ENCODE results near the gene ZNF148.

ZNF148 gene

DNA sequence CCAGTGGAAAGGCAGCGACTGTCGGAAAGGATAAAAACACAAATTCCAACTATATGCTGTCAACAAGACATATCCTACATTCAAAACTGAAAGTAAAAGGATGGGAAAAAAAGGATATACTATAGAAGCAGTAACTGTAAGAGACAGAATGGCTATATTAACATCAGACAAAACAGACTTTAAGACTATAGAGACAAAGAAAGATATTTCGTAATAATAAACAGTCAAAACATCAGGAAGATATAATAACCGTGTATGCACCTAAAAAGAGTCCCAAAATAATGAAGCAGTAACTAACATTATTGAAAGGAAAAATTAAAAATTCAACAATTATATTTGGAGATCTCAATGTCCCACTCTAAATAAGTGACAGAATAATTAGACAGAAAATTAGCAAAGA, 48.2 kb downstream of the ZNF148 start:
- DNase-seq, result no peak

DNA sequence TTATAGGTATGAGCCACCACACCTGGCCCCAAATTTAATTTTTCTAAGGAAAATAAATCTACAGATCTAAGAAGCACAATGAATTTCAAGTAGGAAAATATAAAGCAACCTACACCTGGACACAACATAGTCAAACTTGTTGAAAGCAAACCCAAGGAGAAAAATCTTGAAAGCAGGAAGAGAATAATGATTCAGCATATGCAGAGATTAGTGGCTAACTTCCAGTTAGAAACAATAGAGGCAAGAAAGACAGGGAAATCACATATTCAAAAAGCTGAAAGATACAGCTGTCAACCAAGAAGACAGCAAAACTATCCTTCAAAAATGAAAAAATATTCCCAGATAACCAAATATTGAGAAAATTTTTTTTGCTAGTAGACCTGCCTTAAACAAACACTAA, 49.4 kb downstream of the ZNF148 start:
- no peak for DNase-seq

DNA sequence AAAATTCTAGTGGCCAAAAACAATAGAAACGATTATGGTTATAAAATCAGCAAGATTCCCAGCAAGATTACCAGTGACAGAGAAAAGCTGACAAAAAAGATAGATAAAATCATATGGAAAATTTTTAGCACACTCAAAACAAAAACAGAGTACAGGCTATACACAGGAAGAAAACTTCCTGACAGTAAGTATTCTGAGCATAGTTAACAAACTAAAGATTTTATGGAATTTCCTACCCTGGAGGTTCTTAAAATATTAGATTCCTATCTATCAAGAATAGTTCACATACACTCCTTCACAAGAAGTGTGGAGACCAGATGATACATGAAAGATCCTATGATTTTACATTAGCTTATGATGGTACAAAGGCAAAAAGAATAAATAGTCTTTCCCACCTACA, 50.8 kb downstream of the ZNF148 start:
- no peak for DNase-seq

DNA sequence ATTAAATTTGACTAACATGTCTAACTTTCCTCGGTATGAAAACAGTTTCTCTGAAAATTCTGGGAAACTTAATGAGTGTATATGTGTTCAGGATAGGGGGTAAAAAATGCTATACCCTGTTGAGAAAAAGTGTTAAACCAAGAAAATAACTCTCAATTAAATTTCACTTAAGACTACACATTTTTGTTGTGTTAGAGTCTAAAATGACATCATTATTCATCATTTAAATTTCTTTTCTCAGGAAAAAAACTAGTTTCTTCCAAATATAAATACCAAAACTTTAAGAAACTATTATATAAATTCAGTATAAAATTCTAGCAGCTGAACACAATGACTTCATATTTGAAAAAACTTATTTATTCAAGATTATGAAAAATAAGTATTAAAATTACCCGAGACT, 52.2 kb downstream of the ZNF148 start:
- no peak for DNase-seq

DNA sequence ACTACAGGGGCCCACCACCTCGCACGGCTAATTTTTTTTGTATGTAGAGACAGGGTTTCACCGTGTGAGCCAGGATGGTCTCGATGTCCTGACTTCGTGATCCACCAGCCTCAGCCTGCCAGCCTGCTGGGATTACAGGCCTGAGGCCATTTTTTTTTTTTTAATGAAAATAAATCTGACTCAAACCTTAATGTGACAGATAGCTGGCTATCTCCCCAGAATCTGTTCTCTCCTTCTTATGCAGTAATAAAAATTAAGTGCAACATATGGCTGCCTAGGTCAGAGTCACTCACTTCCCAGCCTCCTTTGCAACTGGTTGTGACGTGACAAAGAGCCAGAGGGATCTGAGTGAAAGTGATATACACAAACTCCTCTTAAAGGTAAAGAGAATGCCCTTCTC, 53.0 kb downstream of the ZNF148 start:
- DNase-seq, result no peak

DNA sequence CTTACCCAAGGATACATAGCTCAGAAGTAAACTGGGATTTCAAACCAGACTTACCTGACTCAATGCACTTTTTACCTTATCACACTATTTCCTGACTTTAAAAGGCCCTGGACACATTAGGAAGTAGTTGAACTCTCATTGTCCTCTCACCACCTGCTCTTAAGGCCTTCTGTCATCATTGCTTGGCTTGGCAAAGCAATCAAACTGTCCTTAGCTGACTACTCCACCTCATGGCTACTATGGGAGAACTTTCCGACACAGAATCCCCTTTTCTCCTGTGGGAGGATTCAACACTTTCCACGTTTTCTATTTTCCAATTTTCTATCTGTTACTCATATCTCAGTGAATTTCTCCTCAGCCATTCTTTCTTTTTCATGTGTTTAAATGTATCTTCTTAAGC, 55.4 kb downstream of the ZNF148 start:
- no peak for DNase-seq

DNA sequence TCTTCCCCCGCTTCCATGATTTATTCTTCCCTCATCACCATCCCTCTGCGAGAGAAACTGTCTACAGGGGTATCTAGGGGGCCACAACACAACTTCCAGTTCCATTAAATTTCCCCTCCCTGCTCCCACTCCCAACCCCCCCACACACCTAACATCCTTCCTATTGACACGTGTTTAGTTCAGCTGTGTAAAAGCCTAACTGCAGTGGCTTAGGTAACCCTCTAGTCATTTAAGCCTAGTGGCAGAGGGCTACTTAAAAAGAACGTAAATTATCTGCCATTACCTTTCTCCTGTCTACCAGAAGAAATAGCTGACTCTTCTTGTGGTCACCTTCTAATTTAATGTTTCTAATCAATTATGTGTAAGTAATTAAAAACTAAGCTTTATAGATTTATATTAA, 56.3 kb downstream of the ZNF148 start:
- DNase-seq, result no peak

DNA sequence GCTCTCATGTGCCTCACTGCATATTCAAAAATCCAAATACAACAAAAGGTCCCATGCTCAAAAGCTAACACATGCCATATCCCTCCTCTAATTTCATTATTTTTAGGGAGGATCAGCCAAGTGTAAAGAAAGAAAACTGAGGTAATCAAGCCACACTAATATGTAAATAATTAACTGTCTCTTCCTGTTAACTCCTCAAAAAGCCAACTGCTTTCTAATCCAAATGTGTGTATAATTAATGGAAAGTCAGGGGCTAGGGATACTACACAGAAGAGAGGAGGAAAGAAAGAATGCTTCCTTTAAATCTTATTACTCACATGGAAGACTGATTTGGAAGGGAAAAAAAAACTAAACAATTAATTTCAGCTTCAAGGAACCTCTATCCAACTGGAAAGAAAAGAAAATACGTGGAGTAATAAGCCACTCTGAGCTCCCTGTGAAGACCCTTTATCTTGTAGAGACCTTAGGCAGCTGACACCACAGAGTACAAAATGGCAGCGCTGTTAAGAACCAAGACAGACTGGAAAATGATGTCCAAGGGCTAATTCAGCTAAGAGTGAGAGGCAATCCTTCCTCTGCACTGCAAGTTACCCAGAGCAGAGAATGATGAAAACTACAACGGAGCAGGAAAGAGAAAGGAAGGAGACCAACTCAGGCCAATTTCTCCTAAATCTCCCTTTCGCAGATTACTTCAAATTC, 56.8 kb downstream of the ZNF148 start:
- no peak for DNase-seq

DNA sequence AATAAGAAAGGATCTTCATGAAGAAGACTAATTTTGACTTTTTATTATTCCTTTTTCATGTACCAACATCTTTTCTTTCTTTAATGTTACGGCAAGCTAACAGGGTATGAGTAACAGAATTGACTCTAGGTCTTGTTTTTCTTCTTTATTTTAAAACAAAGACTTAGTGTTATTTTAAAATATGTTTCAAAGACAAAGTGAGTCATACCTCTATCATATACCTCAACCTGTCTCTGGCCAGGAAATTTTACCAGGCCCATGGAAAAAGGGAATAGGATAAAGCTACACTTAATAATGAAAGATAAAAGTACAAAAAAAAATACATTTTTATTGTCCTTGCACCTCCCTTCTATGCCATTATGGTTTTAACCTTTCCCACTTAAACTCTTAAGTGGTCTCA, 57.4 kb downstream of the ZNF148 start:
- DNase-seq, result no peak

DNA sequence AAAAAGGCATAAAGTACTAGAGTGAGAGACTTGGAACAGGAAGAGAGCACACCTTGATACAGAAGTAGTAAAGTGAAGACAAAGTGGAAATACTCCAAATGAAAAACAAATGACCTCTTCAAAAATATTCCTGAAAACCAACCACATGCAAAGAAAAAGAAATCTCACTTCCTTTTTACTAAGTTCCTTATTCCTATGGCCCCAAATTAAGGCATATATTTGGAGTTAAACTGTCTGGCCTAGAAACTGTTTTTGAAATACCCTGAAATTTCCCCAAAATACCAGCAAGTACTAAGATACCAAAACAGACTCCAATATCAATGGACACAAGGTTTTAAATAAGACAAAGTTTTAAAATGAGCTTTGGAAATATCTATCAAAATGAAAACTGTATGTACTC, 58.2 kb downstream of the ZNF148 start:
- DNase-seq, result no peak

DNA sequence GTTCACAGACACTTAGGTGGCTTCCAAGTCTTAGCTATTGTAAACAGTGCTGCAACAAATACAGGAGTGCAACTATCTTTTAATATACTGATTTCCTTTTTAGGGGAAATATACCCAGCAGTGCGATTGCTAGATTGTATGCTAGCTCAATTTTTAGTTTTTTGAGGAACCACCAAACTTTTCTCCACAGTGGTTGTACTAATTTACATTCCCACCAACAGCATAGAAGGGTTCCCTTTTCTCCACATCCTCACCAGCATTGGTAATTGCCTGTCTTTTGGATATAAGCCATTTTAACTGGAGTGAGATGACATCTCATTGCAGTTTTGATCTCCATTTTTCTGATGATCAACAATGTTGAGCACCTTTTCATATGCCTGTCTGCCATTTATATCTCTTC, 58.9 kb downstream of the ZNF148 start:
- DNase-seq, result no peak

DNA sequence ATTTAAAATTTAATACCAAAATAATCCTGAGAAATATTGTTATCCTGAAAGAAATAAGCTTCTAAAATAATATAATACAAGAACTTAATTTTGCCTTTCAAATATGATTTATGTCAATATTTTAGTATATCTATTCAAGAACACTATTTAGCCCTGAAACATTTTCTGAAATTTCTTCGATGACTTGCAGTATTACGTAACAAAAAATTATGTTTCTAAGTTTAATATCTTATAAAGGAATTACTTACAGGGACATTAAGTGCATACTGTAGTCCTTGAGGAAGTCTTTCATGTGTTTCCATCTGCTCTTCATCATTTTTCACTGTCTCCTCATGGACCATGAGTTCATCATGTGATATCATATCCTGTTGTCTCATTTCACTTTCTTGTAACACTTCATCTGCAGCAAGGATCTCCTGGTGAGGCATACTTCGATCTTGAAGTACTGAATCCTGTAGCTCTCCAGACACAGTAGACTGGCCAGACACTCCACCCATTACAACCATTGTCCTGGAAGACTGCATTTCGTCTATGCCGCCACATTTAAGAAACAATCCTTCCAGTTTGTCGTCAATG, 62.0 kb downstream of the ZNF148 start:
- DNase-seq, result no peak

DNA sequence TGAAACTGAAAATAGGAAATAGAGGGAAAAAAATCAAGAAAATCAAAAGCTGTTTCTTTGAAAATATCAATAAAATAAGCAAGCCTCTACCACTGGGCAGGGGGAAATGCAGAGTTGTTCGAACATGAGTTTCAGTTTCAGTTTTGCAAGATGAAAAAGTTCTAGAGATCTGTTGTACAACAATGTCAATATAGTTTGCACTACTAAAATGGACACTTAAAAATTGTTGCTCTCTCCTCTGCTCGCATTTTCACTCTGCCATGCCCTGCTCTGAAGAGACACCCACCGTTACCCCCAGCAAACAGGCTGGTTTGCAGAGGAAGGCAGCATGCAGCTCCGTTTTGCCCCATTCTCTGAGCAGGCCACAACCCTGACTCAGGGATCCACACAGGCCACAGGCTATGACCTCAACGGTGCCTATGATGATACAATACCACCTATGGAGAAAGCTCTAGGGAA, 64.5 kb downstream of the ZNF148 start:
- peak; percentile 77 for DNase-seq

DNA sequence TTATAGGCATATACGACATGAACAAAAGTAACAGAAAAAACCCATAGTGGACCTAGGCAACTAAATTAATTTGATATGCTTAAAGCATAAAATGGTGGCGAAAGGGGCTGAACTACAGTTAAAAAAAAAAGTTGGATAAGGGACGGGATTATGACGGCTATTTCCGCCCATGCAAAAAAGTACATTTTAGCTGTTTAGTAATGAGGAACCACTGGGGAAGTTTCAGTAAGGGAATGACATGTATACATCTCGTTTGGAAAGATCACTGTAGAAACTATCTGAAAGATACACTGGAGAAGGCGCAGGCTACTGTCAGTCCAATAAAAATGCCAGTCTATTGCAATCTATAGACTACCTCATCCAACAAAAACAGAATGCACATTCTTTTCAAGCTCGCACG, 65.6 kb downstream of the ZNF148 start:
- no peak for DNase-seq

DNA sequence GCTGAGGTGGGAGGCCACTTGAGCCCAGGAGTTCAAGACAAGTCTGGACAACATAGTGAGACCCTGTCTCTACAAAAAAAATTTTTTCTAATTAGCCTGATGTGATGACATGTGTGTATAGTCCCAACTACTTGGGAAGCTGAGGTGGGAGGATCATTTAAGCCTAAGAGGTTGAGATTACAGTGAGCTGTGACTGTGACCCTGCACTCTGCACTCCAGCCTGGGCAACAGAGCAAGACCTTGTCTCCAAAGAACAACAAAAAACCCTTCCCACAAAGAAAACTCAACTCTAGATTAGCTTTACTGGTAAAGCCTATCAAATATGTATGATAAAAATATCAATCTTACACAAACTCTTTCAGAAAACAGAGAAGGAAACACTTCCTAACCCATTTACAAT, 68.5 kb downstream of the ZNF148 start:
- DNase-seq, result no peak

DNA sequence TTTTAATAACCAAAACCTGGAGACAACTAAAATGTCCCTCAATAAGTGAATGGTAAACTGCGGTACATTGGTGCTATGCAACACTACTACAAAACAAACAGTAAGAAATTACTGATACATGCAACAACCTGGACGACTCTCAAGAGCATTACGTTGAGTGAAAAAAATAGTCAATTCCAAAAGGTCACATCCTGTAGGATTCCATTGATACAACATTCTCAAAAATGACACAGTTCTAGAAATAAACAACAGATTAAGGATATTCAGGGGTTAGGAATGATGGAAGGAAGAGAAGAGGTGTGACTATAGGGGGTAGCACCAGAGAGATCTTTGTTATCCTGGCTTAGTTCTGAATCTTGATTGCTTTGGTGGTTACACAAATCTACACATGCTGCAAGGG, 72.2 kb downstream of the ZNF148 start:
- no peak for DNase-seq

DNA sequence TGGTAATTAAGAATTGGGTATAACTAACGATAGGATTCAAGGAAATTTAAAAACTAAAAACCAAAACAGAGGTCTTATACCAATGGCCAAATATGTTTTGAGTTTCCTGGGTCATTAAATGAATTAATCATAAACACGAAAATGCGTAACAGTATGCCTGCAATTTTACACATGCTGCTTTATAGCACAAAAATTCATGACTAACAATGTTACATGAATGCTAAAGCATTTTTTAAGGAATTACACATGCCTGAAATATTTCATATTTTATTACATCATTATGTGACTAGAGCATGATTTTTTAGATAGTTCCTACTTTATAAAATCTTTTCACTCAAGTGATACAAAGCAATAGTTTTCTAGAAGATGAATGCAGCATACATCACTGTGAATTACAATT, 74.7 kb downstream of the ZNF148 start:
- no peak for DNase-seq

DNA sequence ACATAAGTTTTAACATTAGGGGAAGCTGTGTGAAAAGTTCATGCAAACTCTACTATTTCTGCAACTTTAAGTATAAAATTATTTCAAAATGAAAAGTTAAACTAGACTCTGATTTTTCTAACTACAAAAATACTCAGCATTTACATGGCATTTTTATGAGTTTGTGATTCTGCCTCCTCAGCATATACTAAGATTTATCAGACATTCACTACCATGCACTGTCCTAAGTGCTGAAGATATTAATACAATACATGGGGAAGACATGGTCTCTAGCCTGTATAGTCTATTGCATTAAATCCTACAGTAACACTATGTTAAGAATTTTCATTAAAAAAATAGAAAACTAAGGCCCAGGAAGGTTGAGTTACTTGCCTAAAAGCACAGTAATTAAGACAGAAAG, 80.7 kb downstream of the ZNF148 start:
- DNase-seq, result no peak

DNA sequence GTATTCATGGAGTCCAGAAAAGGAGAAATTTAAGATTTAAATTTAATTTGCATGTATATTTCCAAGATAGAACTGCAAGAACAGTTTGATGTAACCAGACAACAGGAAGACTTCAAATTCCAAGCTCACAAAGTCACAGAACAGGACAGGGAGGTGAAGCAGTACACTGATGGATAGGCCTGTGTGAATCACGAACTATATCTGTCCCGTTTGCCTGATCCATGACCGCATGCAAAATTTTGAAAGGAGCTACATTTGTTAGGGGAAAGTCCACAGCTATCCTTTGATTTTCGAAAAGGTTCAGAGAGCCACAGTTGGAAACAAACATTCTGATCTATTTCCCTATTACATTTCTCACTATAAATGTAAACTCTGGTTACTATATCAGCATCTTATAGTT, 83.1 kb downstream of the ZNF148 start:
- no peak for DNase-seq

DNA sequence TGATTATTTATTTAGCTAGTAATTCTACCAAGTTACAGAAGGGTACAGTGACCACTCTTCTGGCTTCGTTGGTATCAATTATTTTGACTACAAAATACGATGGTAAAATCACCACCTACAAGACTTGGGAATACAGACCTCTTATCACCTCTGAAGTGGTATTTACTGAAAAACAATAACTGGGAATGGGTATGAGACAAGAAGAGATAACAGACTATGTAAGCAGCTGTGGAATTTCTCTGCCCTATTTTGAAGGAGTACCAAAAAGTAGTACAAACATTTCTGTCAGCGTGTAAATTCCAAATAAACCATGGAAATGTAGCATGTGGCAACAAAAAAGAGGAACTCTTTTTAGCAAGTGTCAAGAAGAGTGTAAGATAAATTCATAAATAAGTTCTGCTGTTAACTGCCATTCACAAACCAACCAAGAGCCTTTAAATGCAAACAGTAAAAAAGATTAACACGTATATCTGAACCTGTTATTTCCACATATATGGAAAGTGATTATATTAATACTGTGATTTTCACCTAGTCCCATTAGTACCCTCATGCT, 85.6 kb downstream of the ZNF148 start:
- no peak for DNase-seq

DNA sequence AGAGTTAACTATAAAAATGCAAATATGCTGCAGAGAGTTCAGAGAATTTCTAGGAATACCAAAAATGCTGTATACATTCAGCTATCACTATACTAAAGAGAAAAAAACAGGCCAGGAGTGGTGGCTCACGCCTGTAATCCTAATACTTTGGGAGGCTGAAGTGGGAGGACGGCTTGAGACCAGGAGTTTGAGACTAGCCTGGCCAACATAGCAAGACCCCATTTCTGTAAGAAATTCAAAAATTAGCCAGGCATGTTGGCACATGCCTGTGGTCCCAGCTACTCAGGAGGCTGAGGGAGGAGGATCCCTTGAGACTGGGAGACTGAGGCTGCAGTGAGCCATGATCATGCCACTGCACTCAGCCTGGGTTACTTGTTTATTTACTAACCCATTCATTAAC, 87.9 kb downstream of the ZNF148 start:
- no peak for DNase-seq

DNA sequence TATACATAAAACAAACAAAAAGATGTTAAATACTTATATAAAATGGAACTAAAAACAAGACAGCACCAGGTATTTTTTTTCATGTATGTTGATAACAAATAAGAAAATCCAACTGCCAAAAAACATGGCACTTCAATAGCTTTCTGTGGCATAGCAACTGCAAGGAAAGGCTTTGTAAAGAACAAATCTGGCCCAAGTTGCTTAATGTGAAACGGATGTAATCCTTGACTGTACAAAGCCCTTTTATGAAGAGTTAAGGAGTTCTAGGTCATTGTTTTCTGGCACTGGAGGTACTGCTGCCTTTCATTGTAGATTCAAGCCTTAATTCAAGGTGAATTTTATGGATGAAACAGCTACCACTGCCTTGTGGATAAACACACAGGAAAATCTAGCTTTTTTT, 93.7 kb downstream of the ZNF148 start:
- DNase-seq, result no peak

DNA sequence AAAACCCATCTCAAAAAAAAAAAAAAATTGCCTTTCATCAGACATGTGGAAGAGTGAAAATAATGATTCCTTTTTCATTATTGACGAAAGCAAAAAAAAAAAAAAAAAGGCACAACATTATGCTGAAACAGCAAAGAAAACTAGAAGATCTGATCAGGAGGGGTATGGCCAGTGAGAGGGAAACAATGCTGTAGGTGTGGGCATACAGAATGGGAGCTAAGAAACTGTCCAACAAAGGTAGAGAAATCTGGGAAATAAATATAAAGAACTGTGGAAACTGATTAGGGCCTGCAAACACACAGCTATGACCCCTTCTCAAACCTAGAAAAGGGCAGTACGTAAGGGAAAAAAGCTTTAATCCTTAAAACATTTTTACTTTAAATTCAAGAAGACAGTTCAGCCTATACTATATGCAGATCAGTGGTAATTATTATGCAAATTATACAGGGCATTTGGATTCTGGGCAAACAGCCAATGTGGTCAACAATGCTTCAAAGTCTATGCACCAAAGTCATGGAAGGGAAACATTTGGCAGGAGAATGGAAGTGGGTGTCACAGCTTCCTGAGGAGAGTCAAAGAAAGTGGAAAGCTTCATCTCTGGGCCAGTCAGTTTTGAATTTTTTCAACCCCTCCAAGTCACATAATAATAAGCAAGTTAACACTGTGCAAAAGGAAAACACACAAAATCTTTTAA, 94.3 kb downstream of the ZNF148 start:
- no peak for DNase-seq

DNA sequence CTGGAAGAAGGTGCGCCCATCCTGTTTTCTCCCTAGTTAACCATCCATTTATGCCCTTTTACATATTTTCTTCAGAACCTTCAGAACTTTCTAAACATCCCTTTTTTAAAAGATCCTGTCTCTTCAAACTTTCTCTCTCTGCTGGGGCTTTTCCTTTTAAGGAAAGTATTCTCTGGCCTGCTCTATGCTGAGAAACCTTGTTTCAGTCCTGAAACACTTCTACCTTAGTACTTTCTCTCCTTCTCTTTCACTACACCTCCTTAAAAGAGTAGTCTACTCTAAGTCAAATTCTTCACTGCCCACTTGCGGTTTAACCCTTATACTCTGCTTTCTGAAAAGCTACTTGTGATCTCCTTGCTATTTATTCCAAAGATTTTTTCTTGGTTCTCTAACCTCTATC, 97.0 kb downstream of the ZNF148 start:
- DNase-seq, result no peak

Data from activated effector memory CD4-positive, alpha-beta T cell treated with anti-CD3 and anti-CD28 coated beads, Interleukin-2, amount 50 U/mL, for 16 hours (primary cell).